Measurements from ENCODE around the gene LENG9. TPM values are rescaled to one million over a fixed set of nuclear protein-coding genes. Genes with fewer than 3 reads are reported as not detected.

Gene LENG9
- total and polyA plus RNA-seq, 2 of the 13 experiments (the other 11 are each of a cell fraction or from before 2014, with no cell fraction given): 0.75 to 2.9 TPM

- TF ChIP-seq ZNF333 (CRISPR knock-in tag; IDR thresholded peaks at IDR 0.05; ENCODE audit: borderline replicate concordance) (no peak; the same call in 1 of the 2 replicates), ZFP36L1 (CRISPR knock-in tag; IDR thresholded peaks at IDR 0.05) (no peak), RFXAP (CRISPR knock-in tag; IDR thresholded peaks at IDR 0.05; ENCODE audit: borderline replicate concordance) (peak; percentile 71; the same call in 1 of the 2 replicates), ARNTL (CRISPR knock-in tag; IDR thresholded peaks at IDR 0.05) (no peak), PHF5A (CRISPR knock-in tag; IDR thresholded peaks at IDR 0.05; ENCODE audit: low read depth, unreplicated experiment) (no peak), RAD21 (CRISPR knock-in tag; IDR thresholded peaks at IDR 0.05) (no peak), ZNF441 (CRISPR knock-in tag; IDR thresholded peaks at IDR 0.05; ENCODE audit: borderline replicate concordance) (no peak), ZNF879 (CRISPR knock-in tag; IDR thresholded peaks at IDR 0.05) (0 out of 2 replicates have a peak, but pooled peaks have one; percentile 17), GTF2F1 (IDR thresholded peaks at IDR 0.05; ENCODE audit: low read length) (no peak), ZNF781 (CRISPR knock-in tag; IDR thresholded peaks at IDR 0.05; ENCODE audit: borderline replicate concordance, not compliant biosample characterization) (no peak), ZNF749 (CRISPR knock-in tag; IDR thresholded peaks at IDR 0.05; ENCODE audit: borderline replicate concordance) (no peak), IKZF1 (IDR thresholded peaks at IDR 0.05) (no peak), EED (CRISPR knock-in tag; IDR thresholded peaks at IDR 0.05) (peak; percentile 34; the same call in 1 of the 2 replicates), JUND (CRISPR knock-in tag; IDR thresholded peaks at IDR 0.05) (no peak), ZFYVE20 (CRISPR knock-in tag; IDR thresholded peaks at IDR 0.05; ENCODE audit: borderline replicate concordance, low read depth) (no peak), ZNF883 (CRISPR knock-in tag; IDR thresholded peaks at IDR 0.05; ENCODE audit: not compliant biosample characterization) (peak; percentile 89), ZNF207 (IDR thresholded peaks at IDR 0.05; ENCODE audit: borderline replicate concordance) (no peak), HNRNPK (IDR thresholded peaks at IDR 0.05; ENCODE audit: low read depth, low read length, poor library complexity, severe bottlenecking) (no peak), ZNF326 (CRISPR knock-in tag; IDR thresholded peaks at IDR 0.05; ENCODE audit: borderline replicate concordance) (peak; percentile 80; the same call in 1 of the 2 replicates), PRMT3 (CRISPR knock-in tag; IDR thresholded peaks at IDR 0.05; ENCODE audit: borderline replicate concordance, low read depth) (no peak), ZBTB7B (CRISPR knock-in tag; IDR thresholded peaks at IDR 0.05) (no peak; the same call in 1 of the 2 replicates), NCOR1 (IDR thresholded peaks at IDR 0.05; ENCODE audit: borderline replicate concordance, low read length) (no peak)
- TF ChIP-seq, protein P1, sequence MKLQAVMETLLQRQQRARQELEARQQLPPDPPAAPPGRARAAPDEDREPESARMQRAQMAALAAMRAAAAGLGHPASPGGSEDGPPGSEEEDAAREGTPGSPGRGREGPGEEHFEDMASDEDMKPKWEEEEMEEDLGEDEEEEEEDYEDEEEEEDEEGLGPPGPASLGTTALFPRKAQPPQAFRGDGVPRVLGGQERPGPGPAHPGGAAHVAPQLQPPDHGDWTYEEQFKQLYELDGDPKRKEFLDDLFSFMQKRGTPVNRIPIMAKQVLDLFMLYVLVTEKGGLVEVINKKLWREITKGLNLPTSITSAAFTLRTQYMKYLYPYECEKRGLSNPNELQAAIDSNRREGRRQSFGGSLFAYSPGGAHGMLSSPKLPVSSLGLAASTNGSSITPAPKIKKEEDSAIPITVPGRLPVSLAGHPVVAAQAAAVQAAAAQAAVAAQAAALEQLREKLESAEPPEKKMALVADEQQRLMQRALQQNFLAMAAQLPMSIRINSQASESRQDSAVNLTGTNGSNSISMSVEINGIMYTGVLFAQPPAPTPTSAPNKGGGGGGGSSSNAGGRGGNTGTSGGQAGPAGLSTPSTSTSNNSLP (IDR thresholded peaks at IDR 0.05; ENCODE audit: low read depth, low read length): no peak
- TF ChIP-seq, protein P2, sequence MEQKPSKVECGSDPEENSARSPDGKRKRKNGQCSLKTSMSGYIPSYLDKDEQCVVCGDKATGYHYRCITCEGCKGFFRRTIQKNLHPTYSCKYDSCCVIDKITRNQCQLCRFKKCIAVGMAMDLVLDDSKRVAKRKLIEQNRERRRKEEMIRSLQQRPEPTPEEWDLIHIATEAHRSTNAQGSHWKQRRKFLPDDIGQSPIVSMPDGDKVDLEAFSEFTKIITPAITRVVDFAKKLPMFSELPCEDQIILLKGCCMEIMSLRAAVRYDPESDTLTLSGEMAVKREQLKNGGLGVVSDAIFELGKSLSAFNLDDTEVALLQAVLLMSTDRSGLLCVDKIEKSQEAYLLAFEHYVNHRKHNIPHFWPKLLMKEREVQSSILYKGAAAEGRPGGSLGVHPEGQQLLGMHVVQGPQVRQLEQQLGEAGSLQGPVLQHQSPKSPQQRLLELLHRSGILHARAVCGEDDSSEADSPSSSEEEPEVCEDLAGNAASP (CRISPR knock-in tag; IDR thresholded peaks at IDR 0.05; ENCODE audit: borderline replicate concordance): no peak
- TF ChIP-seq, protein P3, sequence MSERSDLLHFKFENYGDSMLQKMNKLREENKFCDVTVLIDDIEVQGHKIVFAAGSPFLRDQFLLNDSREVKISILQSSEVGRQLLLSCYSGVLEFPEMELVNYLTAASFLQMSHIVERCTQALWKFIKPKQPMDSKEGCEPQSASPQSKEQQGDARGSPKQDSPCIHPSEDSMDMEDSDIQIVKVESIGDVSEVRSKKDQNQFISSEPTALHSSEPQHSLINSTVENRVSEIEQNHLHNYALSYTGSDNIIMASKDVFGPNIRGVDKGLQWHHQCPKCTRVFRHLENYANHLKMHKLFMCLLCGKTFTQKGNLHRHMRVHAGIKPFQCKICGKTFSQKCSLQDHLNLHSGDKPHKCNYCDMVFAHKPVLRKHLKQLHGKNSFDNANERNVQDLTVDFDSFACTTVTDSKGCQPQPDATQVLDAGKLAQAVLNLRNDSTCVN (CRISPR knock-in tag; IDR thresholded peaks at IDR 0.05; ENCODE audit: borderline replicate concordance): no peak
- TF ChIP-seq, protein P4, sequence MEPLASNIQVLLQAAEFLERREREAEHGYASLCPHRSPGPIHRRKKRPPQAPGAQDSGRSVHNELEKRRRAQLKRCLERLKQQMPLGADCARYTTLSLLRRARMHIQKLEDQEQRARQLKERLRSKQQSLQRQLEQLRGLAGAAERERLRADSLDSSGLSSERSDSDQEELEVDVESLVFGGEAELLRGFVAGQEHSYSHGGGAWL (CRISPR knock-in tag; IDR thresholded peaks at IDR 0.05): no peak
These were observed 685 bp downstream of the LENG9 start (continued) for GRCh38 chr19:54462655-54463530.

Data from HepG2 (cell line).